B cell (primary cell): Measurements from ENCODE around the gene APLP2.

Experiments used
- CTCF ChIP-seq: fragments of 200-600 bp; IDR thresholded peaks from one replicate; pipeline ENCODE4 v1.8.0; 2022; ENCODE audit warnings: antibody characterized with exemption, mild to moderate bottlenecking
- EZH2 ChIP-seq: IDR thresholded peaks from 2 replicates; pipeline ENCODE4 v1.6.1; 2012; ENCODE audit warnings: borderline replicate concordance, low read depth, mild to moderate bottlenecking, moderate library complexity, low read length; ENCODE audit not compliant: insufficient read depth, poor library complexity, severe bottlenecking

- no peak for TF ChIP-seq CTCF
- no peak for TF ChIP-seq EZH2
Observed at GRCh38 chr11:130165601-130166456, 96.1 kb downstream of the APLP2 start.
